Measurements from ENCODE around the gene PCBP3. TPM values are rescaled to one million over a fixed set of nuclear protein-coding genes. Genes with fewer than 3 reads are reported as not detected.

The PCBP3 gene
- total and polyA plus RNA-seq, 2 of the 8 experiments (the other 6 are each of a cell fraction or from before 2014, with no cell fraction given), result 3.5 to 6.3 TPM

GRCh38 chr21:45630066-45630694, 13.3 kb upstream of the PCBP3 start:
- H3K27ac ChIP-seq (ENCODE audit: low read depth, low read length), result no peak overlapping the region
- H2BK20ac ChIP-seq (ENCODE audit: low read length), result no peak overlapping the region
- no peak overlapping the region for H3K4me3 ChIP-seq (ENCODE audit: extremely low read depth in 1 of 4, insufficient read depth in 2 of 4, low read depth in 3 of 4, low read length in 4 of 4)
- H3K56ac ChIP-seq (replicated peaks; ENCODE audit: insufficient read length, low read depth, low read length), result no peak overlapping the region
- H3K36me3 ChIP-seq (ENCODE audit: control insufficient read depth in 2 of 4, insufficient read depth in 4 of 4, low read length in 3 of 4), result no peaks in the 10 kb centered on the region; a peak in 1 of 8 replicates
- H4K20me1 ChIP-seq (replicated peaks in 1 of 2; ENCODE audit: control insufficient read depth in 1 of 2, insufficient read depth in 2 of 2, low read length in 2 of 2), result peaks cover 0 to 4% of the 10 kb centered on the region in 2 experiments
- CTCF ChIA-PET (ENCODE audit: partially characterized antibody), result no interaction called here
- H3K4ac ChIP-seq (replicated peaks; ENCODE audit: insufficient read length, low read depth, low read length), result no peak overlapping the region
- no peak overlapping the region for H4K8ac ChIP-seq (ENCODE audit: extremely low read depth, insufficient read depth, low read length)
- H2AK5ac ChIP-seq (ENCODE audit: low read depth, low read length), result no peak overlapping the region
- H2BK12ac ChIP-seq (ENCODE audit: low read depth, low read length), result no peak overlapping the region
- H2BK5ac ChIP-seq (ENCODE audit: low read depth, low read length), result no peak overlapping the region
- POLR2A ChIA-PET (ENCODE audit: partially characterized antibody), result no interaction called here
- no peak overlapping the region for H2BK15ac ChIP-seq (ENCODE audit: low read length)
- H3K18ac ChIP-seq (ENCODE audit: extremely low read depth, low read length), result no peak overlapping the region
- no peaks in the 10 kb centered on the region; a peak in 1 of 7 replicates for H3K4me1 ChIP-seq (replicated peaks in 1 of 4; ENCODE audit: control insufficient read depth in 3 of 4, insufficient read depth in 4 of 4, low read length in 3 of 4)
- H3K23ac ChIP-seq (ENCODE audit: insufficient read length), result no peak overlapping the region
- no peaks in the 10 kb centered on the region for H3K79me1 ChIP-seq (ENCODE audit: low read depth, low read length)
- peaks cover 7% of the 10 kb centered on the region for H3K23me2 ChIP-seq (ENCODE audit: low read depth, low read length)
- no peak overlapping the region for H3K4me2 ChIP-seq (ENCODE audit: insufficient read depth in 1 of 2, low read depth in 2 of 2, low read length in 2 of 2)
- no peak overlapping the region for H2AFZ ChIP-seq (ENCODE audit: low read length)
- no peak overlapping the region for H2BK120ac ChIP-seq (replicated peaks; ENCODE audit: low read depth, low read length)
- DNase-seq (ENCODE audit: low read depth in 1 of 2, low spot score in 2 of 2) (no peak), FAIRE-seq (no peak)
- no peaks in the 10 kb centered on the region for H3K79me2 ChIP-seq (ENCODE audit: control insufficient read depth in 1 of 2, insufficient read depth in 2 of 2, low read length in 2 of 2)
- H3K14ac ChIP-seq (ENCODE audit: insufficient read length), result no peak overlapping the region
- peaks cover under 1 to 3% of the 10 kb centered on the region in 2 experiments; a peak in 2 of 4 replicates for H3K9me3 ChIP-seq (ENCODE audit: insufficient read depth in 2 of 2, low read depth in 1 of 2, low read length in 1 of 2)
- H4K5ac ChIP-seq (ENCODE audit: insufficient read length, low read depth, low read length), result no peak overlapping the region
- 91% methylated on average over 9 of the region's 16 CpGs; no CpG with 5 or more reads in 1 of the 2 experiments for WGBS, 2 experiments (ENCODE audit: extremely low coverage in 1 of 2, insufficient coverage in 1 of 2, insufficient read length in 1 of 2, insufficient replicate concordance in 2 of 2, low coverage in 1 of 2, low lambda C conversion rate in 2 of 2, missing lambda C conversion rate in 1 of 2)
- no peak overlapping the region for H3K9ac ChIP-seq (replicated peaks in 1 of 4; ENCODE audit: extremely low read depth in 1 of 4, low read depth in 3 of 4, low read length in 3 of 4)
- no peak overlapping the region for H4K91ac ChIP-seq (replicated peaks; ENCODE audit: insufficient read length, low read length)
- peaks cover 0 to 3% (median 0%) of the 10 kb centered on the region in 4 experiments; a peak in 1 of 7 replicates for H3K27me3 ChIP-seq (replicated peaks in 1 of 4; ENCODE audit: control insufficient read depth in 3 of 4, extremely low read depth in 1 of 4, insufficient read depth in 3 of 4, low read length in 3 of 4)
- TF ChIP-seq NANOG (IDR thresholded peaks at IDR 0.05; ENCODE audit: insufficient read depth, low read depth, low read length, poor library complexity, severe bottlenecking) (no peak), PHF8 (conservative IDR thresholded peaks at IDR 0.05; ENCODE audit: low read depth, low read length) (no peak), E2F6 (IDR thresholded peaks at IDR 0.05) (no peak), MAFK (IDR thresholded peaks at IDR 0.05; ENCODE audit: low read depth, low read length) (no peak), RNF2 (IDR thresholded peaks at IDR 0.05; ENCODE audit: borderline replicate concordance, low read depth, low read length, missing control alignments, poor library complexity, severe bottlenecking) (no peak), CTCF (IDR thresholded peaks at IDR 0.05; ENCODE audit: control extremely low read depth in 1 of 3, insufficient read depth in 1 of 3, low read depth in 1 of 3, low read length in 3 of 3) (no peak)
